PC-3 (cell line): ENCODE measurements around the gene PPP4R1. TPM values are rescaled to one million over a fixed set of nuclear protein-coding genes. Genes with fewer than 3 reads are reported as not detected.

Experiments
- ATAC-seq: fragments of 200-7000 bp; cut with Tn5 transposase; 2 replicates; pipeline ENCODE4 v1.9.1; 2020; ENCODE audit warnings: mild to moderate bottlenecking, moderate library complexity
- BruUV-seq: library from RNA; stranded (reverse); fragments of 400-500 nt; replicated peaks from 2 replicates; lab custom pipeline; 2021; lab: Mats Ljungman, UMichigan
- CTCF ChIA-PET: fragments of 300-600 bp; sonication (Branson Sonifier 250); formaldehyde crosslinking; loops from one replicate; lab custom pipeline; 2022; ENCODE audit warnings: antibody characterized with exemption; lab: Charles Lee
- POLR2A ChIA-PET: fragments of 300-600 bp; sonication (Branson Sonifier 250); formaldehyde crosslinking; loops from one replicate; lab custom pipeline; 2022; ENCODE audit warnings: antibody characterized with exemption; ENCODE audit not compliant: unreplicated experiment; lab: Charles Lee
- DNase-seq: peaks from one replicate; pipeline ENCODE4 v3.0.0-alpha.2; 2015
- H2AFZ ChIP-seq: fragments of 300-600 bp; sonication (generic); 2 replicates; pipeline ENCODE4 v1.6.0; 2016; ENCODE audit warnings: antibody characterized with exemption, low read length
- H3F3A ChIP-seq: fragments of 300-600 bp; sonication (generic); one replicate; pipeline ENCODE4 v1.6.0; 2017; ENCODE audit warnings: antibody characterized with exemption, low read length, control low read depth, mild to moderate bottlenecking; ENCODE audit not compliant: unreplicated experiment
- H3K27ac ChIP-seq: fragments of 300-600 bp; sonication (generic); 2 replicates; pipeline ENCODE4 v1.5.1; 2016; ENCODE audit warnings: mild to moderate bottlenecking, low read length
- H3K27me3 ChIP-seq: fragments of 300-600 bp; sonication (generic); 2 replicates; pipeline ENCODE4 v1.6.1; 2016; ENCODE audit warnings: low read length, mixed read lengths
- H3K36me3 ChIP-seq: fragments of 300-600 bp; sonication (generic); 2 replicates; pipeline ENCODE4 v1.6.1; 2016; ENCODE audit warnings: low read depth, mixed run types, low read length, mixed read lengths
- H3K4me1 ChIP-seq: fragments of 300-600 bp; sonication (generic); 2 replicates; pipeline ENCODE4 v1.5.1; 2016; ENCODE audit warnings: low read length; ENCODE audit not compliant: insufficient read depth
- H3K4me2 ChIP-seq: fragments of 300-600 bp; sonication (generic); 2 replicates; pipeline ENCODE4 v1.6.0; 2016; ENCODE audit warnings: low read length
- H3K4me3 ChIP-seq: fragments of 300-600 bp; sonication (generic); 2 replicates; pipeline ENCODE4 v1.5.1; 2016; ENCODE audit warnings: mild to moderate bottlenecking, low read length, mixed read lengths
- H3K79me2 ChIP-seq: fragments of 300-600 bp; sonication (generic); 2 replicates; pipeline ENCODE4 v1.6.1; 2017; ENCODE audit warnings: low read length, mixed read lengths
- H3K9ac ChIP-seq: fragments of 300-600 bp; sonication (generic); 2 replicates; pipeline ENCODE4 v1.6.0; 2016; ENCODE audit warnings: mild to moderate bottlenecking, low read length
- H3K9me2 ChIP-seq: fragments of 300-600 bp; sonication (generic); replicated peaks from 2 replicates; pipeline ENCODE4 v1.6.1; 2016; ENCODE audit warnings: mixed run types, low read length, mixed read lengths
- H3K9me3 ChIP-seq: fragments of 300-600 bp; sonication (generic); 2 replicates; pipeline ENCODE4 v1.6.1; 2016; ENCODE audit warnings: low read length, mixed read lengths
- H4K20me1 ChIP-seq: fragments of 300-600 bp; sonication (generic); 2 replicates; pipeline ENCODE4 v1.6.1; 2016; ENCODE audit warnings: low read length, mixed read lengths
- CTCF ChIP-seq: fragments of 300-600 bp; sonication (generic); conservative IDR thresholded peaks from 2 replicates; pipeline ENCODE4 v1.5.1; 2017; ENCODE audit warnings: antibody characterized with exemption, low read depth, mild to moderate bottlenecking, low read length
- EZH2 ChIP-seq: fragments of 300-600 bp; sonication (generic); IDR thresholded peaks from one replicate; pipeline ENCODE4 v1.6.1; 2017; ENCODE audit warnings: antibody characterized with exemption, mild to moderate bottlenecking, low read length; ENCODE audit not compliant: unreplicated experiment
- EZH2phosphoT487 ChIP-seq: fragments of 300-600 bp; sonication (generic); IDR thresholded peaks from 2 replicates; pipeline ENCODE4 v1.6.1; 2018; ENCODE audit warnings: mild to moderate bottlenecking, antibody characterized with exemption, low read length, borderline replicate concordance
- intact Hi-C: fragments of 100-400 bp; cut with micrococcal nuclease; formaldehyde crosslinking; loops from 2 replicates; pipeline ENCODE4 v1.9.0; 2023
- total RNA-seq: library from RNA; depleted of rRNA; stranded (reverse); fragments of >200 nt; gene quantifications from 2 replicates; pipeline ENCODE4 v1.2.3, GENCODE V29; 2014

PPP4R1 gene
- total RNA-seq, 1 experiment from 2014 or later = 154 TPM

GRCh38 chr18:9550429-9550828 is 63.9 kb downstream of the PPP4R1 start:
- Histone ChIP-seq H2AFZ (no peak overlapping the region), H3K36me3 (peaks cover 79% of the 10 kb centered on the region), H3K27ac (no peak overlapping the region), H3K9ac (no peak overlapping the region), H3K9me3 (no peaks in the 10 kb centered on the region), H3K9me2 (no peaks in the 10 kb centered on the region), H3K27me3 (no peaks in the 10 kb centered on the region), H3K79me2 (no peaks in the 10 kb centered on the region), H3F3A (no peaks in the 10 kb centered on the region), H3K4me1 (no peaks in the 10 kb centered on the region), H4K20me1 (no peaks in the 10 kb centered on the region), H3K4me3 (no peak overlapping the region), H3K4me2 (no peak overlapping the region)
- TF ChIP-seq CTCF (no peak), EZH2 (no peak)
- intact Hi-C loops = no loop called here
- ATAC-seq (no peak), DNase-seq (no peak)
- BruUV-seq = no TSS peak
- ChIA-PET POLR2A (no interaction called here), CTCF (no interaction called here)

DNA sequence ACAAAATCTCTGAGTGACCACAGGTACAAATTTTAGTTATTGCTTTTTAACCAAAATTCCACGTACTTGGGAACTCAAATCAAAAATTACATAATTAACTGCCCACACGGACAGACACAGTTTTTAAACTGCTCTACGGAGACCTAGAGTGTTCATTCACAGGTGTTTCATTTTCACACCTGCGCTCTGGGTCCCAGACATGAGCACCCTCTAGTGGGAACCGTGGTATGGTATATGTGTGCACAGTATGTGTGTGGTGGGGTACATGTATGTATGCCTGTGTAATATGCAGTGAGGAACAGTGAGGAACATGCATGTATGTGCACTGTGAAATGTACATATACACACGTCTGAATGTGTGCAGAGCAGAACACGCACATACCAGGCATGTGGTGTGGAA is 65.0 kb downstream of the PPP4R1 start:
- TF ChIP-seq CTCF = peak; percentile 62
- TF ChIP-seq EZH2 = no peak
- TF ChIP-seq EZH2phosphoT487 = no peak
- ATAC-seq (peak; percentile 62; the same call in 1 of the 2 replicates), DNase-seq (peak; percentile 32)
- Histone ChIP-seq H3K4me1 (no peaks in the 10 kb centered on the region), H3K9me3 (no peaks in the 10 kb centered on the region), H3K9ac (no peak overlapping the region), H3F3A (no peaks in the 10 kb centered on the region), H4K20me1 (no peaks in the 10 kb centered on the region), H2AFZ (no peak overlapping the region), H3K79me2 (no peaks in the 10 kb centered on the region), H3K4me2 (no peak overlapping the region), H3K4me3 (no peak overlapping the region), H3K9me2 (no peaks in the 10 kb centered on the region), H3K27me3 (no peaks in the 10 kb centered on the region), H3K27ac (no peak overlapping the region), H3K36me3 (peaks cover 73% of the 10 kb centered on the region)
- CTCF ChIA-PET = no interaction called here
- POLR2A ChIA-PET = no interaction called here
- BruUV-seq = no TSS peak
- intact Hi-C loops = no loop called here

DNA sequence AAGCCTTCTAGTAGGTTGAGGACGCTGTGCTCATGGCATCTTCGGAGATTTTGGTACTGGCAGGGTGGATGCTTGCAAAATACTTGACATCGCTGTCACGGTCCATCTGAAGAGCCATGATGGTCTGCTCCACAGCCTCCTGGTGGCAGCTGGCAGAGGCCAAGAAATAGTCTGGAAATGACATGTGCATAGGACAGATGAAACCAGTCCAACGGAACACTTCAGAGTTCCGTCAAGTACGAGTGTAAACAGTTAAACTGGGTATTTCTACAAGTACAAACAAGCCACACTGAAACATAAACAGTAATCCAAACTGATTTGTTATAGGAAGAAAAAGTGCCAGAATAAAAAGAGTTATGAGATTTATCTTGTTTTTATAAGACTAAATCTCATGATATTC is 66.6 kb downstream of the PPP4R1 start:
- peaks cover 59% of the 10 kb centered on the region for H3K36me3 ChIP-seq
- no peak for TF ChIP-seq CTCF
- TF ChIP-seq EZH2 = no peak
- TF ChIP-seq EZH2phosphoT487 = no peak
- no peak for ATAC-seq

More for the DNA sequence above, 66.6 kb downstream of the PPP4R1 start:
- Histone ChIP-seq H3K27me3 (no peaks in the 10 kb centered on the region), H3K9me3 (no peaks in the 10 kb centered on the region), H3K27ac (no peak overlapping the region), H3K4me2 (no peak overlapping the region), H2AFZ (no peak overlapping the region), H3K9me2 (no peaks in the 10 kb centered on the region), H3K9ac (no peak overlapping the region), H3K4me3 (no peak overlapping the region), H3K79me2 (no peaks in the 10 kb centered on the region), H3F3A (no peaks in the 10 kb centered on the region), H4K20me1 (no peaks in the 10 kb centered on the region), H3K4me1 (no peaks in the 10 kb centered on the region)
- intact Hi-C loops = no loop called here
- ChIA-PET POLR2A (interaction anchor here (0.6 kb wide), 1 partner anchor 18 kb away, joined by 4 read pairs; no protein-coding TSS in a partner anchor), CTCF (no interaction called here)
- BruUV-seq = no TSS peak
- no peak for DNase-seq
